ENCODE results near the gene DNPEP. TPM values are rescaled to one million over a fixed set of nuclear protein-coding genes. Genes with fewer than 3 reads are reported as not detected.
A peak's percentile ranks its signal among the peaks of the same experiment; 100 is the strongest.

Gene DNPEP
- total and polyA plus RNA-seq, 2 donors (not counting 3 experiments of a cell fraction or from before 2014, with no cell fraction given), result 40.4 to 77.5 TPM

- Histone ChIP-seq H3K4me1 (ENCODE audit: control insufficient read depth, extremely low read depth, insufficient read depth, low read length) (peaks cover 9% of the 10 kb centered on the region), H3K9me1 (replicated peaks; ENCODE audit: control insufficient read depth, extremely low read depth, insufficient read depth, low read length) (no peaks in the 10 kb centered on the region), H3K79me2 (ENCODE audit: control insufficient read depth, insufficient read depth, low read length) (no peaks in the 10 kb centered on the region), H4K20me1 (replicated peaks; ENCODE audit: control insufficient read depth, extremely low read depth, insufficient read depth, low read length) (no peaks in the 10 kb centered on the region), H3K27me3 (ENCODE audit: control insufficient read depth in 2 of 2, insufficient read depth in 2 of 2, low read length in 2 of 2) (peaks cover 0 to 2% of the 10 kb centered on the region in 2 experiments), H3K4me3 (replicated peaks in 1 of 3; ENCODE audit: insufficient read depth in 1 of 3, low read depth in 1 of 3, low read length in 3 of 3) (peak overlapping the region; percentile 79 to 85 (median 83)), H3K27ac (ENCODE audit: insufficient read depth, low read depth, low read length) (peak overlapping the region; percentile 78), H2AFZ (ENCODE audit: low read depth, low read length) (peak overlapping the region; percentile 90), H3K9me3 (replicated peaks; ENCODE audit: control insufficient read depth, insufficient read depth, low read length) (no peaks in the 10 kb centered on the region), H3K4me2 (ENCODE audit: insufficient read depth, low read length) (peak overlapping the region; percentile 33), H3K9ac (replicated peaks; ENCODE audit: extremely low read depth, insufficient read depth, low read length) (peak overlapping the region; percentile 81), H3K36me3 (ENCODE audit: control insufficient read depth in 2 of 2, extremely low read depth in 1 of 2, insufficient read depth in 2 of 2, low read length in 2 of 2) (peaks cover 0 to 28% of the 10 kb centered on the region in 2 experiments)
- dilution Hi-C loops (cut with MboI; ENCODE audit: extremely low pct_ligation_motif_present, low sequenced_read_pairs) (no loop called here), intact Hi-C loops (cut with micrococcal nuclease) (loop anchor here (1.0 to 10.0 kb wide), 6 partner anchors 89 to 822 kb away; partner anchors contain the start of genes ABCB6, CHPF, CNOT9 and CNPPD1)
- POLR2A ChIA-PET, result interaction anchor here (0.9 to 1.1 kb wide), 2 partner anchors 100 to 727 kb away, joined by 4 to 6 read pairs; partner anchors contain the start of genes BCS1L and ZNF142
- CTCF ChIA-PET, result interaction anchor here (1.9 to 3.0 kb wide), 3 partner anchors 109 to 143 kb away, joined by 12 to 16 read pairs (median 14); partner anchors contain the start of gene GMPPA
- no peak for DNase-seq (ENCODE audit: low read depth, low spot score)
- TF ChIP-seq FOS (IDR thresholded peaks at IDR 0.05; ENCODE audit: borderline replicate concordance, insufficient read depth, low read length), result no peak
- no peak for TF ChIP-seq POLR2A (IDR thresholded peaks at IDR 0.05; ENCODE audit: low read depth, low read length)
- no peak for TF ChIP-seq CTCF (IDR thresholded peaks at IDR 0.05; ENCODE audit: extremely low read depth in 1 of 2, insufficient read depth in 1 of 2, low read depth in 1 of 2, low read length in 2 of 2)
- TF ChIP-seq MAX (IDR thresholded peaks at IDR 0.05; ENCODE audit: insufficient read depth, insufficient read length), result no peak
- TF ChIP-seq EZH2 (IDR thresholded peaks at IDR 0.05; ENCODE audit: borderline replicate concordance, low read depth, low read length, severe bottlenecking), result no peak
- no peak for TF ChIP-seq MYC (IDR thresholded peaks at IDR 0.05; ENCODE audit: low read depth, low read length)
- TF ChIP-seq POLR2AphosphoS5 (IDR thresholded peaks at IDR 0.05; ENCODE audit: insufficient read depth, low read depth, low read length), result no peak
- TF ChIP-seq JUN (IDR thresholded peaks at IDR 0.05; ENCODE audit: borderline replicate concordance, insufficient read depth, insufficient read length, low read depth), result no peak
- no peak for TF ChIP-seq GATA2 (IDR thresholded peaks at IDR 0.05; ENCODE audit: insufficient read depth, insufficient read length, low read depth, low read length)
- BruUV-seq (replicated peaks), result no TSS peak
- no peak for FAIRE-seq
Observed at GRCh38 chr2:219386532-219387280, 1.0 kb downstream of the DNPEP start.
